GM18951 (cell line): ENCODE data around the gene SEZ6L2.
"Not testable (repeated sequence)": the region's sequence is repeated elsewhere in the genome, so short reads cannot be mapped to it uniquely, and the experiment has no call there.

Experiments used
- POLR2A ChIP-seq: IDR thresholded peaks from 4 replicates; pipeline ENCODE4 v1.6.1; 2011; ENCODE audit warnings: mild to moderate bottlenecking; ENCODE audit not compliant: insufficient read length, insufficient read depth; ENCODE audit errors: extremely low read depth
- in situ Hi-C: fragments of 300-500 bp; cut with MboI; formaldehyde crosslinking; loops from one replicate; pipeline ENCODE4 v1.12.0; 2022; ENCODE audit warnings: low sequenced_read_pairs, mixed read lengths, inconsistent platforms; ENCODE audit not compliant: unreplicated experiment

Gene SEZ6L2

GRCh38 chr16:29899516-29900101 is at the start of gene SEZ6L2:
SEZ6L2 (minus strand) TSS chr16:29899550; CDS start chr16:29899019, 531 bp downstream.
- in situ Hi-C loops: no loop called here
- TF ChIP-seq POLR2A: no peak

- no peak for TF ChIP-seq POLR2A
- in situ Hi-C loops: no loop called here
These were observed 48.5 kb upstream of the SEZ6L2 start for GRCh38 chr16:29947897-29948296.

- in situ Hi-C loops: no loop called here
- TF ChIP-seq POLR2A: no peak
These were observed 44.8 kb upstream of the SEZ6L2 start for GRCh38 chr16:29943846-29944799.

GRCh38 chr16:29940656-29941055 is 41.3 kb upstream of the SEZ6L2 start:
- TF ChIP-seq POLR2A: no peak
- in situ Hi-C loops: no loop called here

- in situ Hi-C loops: not testable (repeated sequence)
These were observed 32.4 kb upstream of the SEZ6L2 start for GRCh38 chr16:29931750-29932149.

GRCh38 chr16:29927070-29927905 is 27.9 kb upstream of the SEZ6L2 start:
- no peak for TF ChIP-seq POLR2A
- in situ Hi-C loops: no loop called here

- in situ Hi-C loops: no loop called here
- TF ChIP-seq POLR2A: no peak
These were observed 27.3 kb upstream of the SEZ6L2 start for GRCh38 chr16:29926711-29927052.

- TF ChIP-seq POLR2A: peak; percentile 96
- in situ Hi-C loops: no loop called here
These were observed 26.7 kb upstream of the SEZ6L2 start, which contains the start of gene KCTD13 for GRCh38 chr16:29925781-29926710. KCTD13 (minus strand) TSS chr16:29926226; CDS start chr16:29926033, 193 bp downstream.

- no peak for TF ChIP-seq POLR2A
- in situ Hi-C loops: no loop called here
These were observed 25.9 kb upstream of the SEZ6L2 start for GRCh38 chr16:29925105-29925756.

GRCh38 chr16:29922986-29923501 is 23.7 kb upstream of the SEZ6L2 start:
- in situ Hi-C loops: no loop called here
- TF ChIP-seq POLR2A: no peak

- in situ Hi-C loops: no loop called here
- TF ChIP-seq POLR2A: no peak
These were observed 23.0 kb upstream of the SEZ6L2 start for GRCh38 chr16:29922326-29922725.

- in situ Hi-C loops: no loop called here
- no peak for TF ChIP-seq POLR2A
These were observed 21.7 kb upstream of the SEZ6L2 start for GRCh38 chr16:29921034-29921385.
